NCI-H1105 treated with DMSO at 0.1 percent for 48 hours (cell line): ENCODE data around the gene PTPRM.

Experiments
- DNase-seq: peaks from one replicate; lab custom pipeline; 2025; lab: John Stamatoyannopoulos, UW

The PTPRM gene

DNA sequence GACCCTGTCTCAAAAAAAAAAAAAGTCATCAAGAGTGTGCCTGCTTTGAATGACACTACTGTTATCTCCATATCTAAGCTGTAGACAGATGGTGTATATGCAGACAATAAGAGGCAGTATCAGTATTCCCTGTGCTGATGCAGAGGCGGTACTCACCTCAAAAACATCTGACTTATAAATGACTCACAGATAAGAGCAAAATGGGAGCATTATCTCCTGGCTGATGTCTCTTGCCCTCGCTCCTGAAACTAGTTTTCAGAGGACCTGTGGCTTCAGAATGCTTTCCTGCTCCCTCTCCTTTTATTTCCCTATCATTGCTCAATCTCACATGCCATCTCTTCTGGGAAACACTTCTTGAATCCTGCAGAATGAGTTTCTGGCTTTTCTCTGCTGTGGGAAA is 289.6 kb downstream of the PTPRM start:
- no peak for DNase-seq

DNA sequence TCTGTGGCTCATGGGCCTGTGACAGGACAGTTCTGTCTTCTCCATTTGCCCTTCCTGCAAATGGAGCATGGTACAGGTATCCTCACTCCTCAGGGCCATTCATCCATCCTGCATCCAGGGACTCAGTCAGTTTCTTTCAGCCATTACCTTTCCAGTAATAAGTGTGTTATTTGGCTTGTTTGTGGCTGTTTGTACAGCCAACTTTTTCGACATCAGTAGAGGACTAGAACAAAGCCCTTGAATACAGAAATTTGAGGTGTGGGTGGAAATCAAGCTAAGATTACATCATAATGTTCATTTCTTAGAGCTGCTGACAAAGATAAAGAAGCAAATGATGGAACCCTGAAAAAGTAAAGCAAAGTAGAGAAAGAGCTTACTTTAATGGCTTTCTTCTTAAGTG is 290.4 kb downstream of the PTPRM start:
- DNase-seq: no peak

DNA sequence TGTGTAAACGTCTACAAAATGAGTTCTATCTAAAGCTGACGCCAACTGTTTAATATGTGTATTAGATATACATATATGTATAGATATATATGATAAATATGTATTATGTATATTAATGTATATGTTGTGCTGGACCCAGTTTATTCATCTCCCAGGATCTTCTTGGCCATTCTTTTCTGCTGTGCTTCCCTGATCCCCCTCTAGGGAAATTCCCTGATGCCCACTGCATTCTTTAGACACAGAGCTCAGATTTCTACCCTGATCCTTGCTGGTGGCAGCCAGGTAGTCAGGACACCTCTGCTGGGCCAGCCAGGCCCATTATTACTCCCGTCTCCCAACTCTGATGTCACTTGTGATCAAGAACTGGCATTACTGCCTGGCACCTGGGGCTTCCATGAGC is 292.0 kb downstream of the PTPRM start:
- no peak for DNase-seq

DNA sequence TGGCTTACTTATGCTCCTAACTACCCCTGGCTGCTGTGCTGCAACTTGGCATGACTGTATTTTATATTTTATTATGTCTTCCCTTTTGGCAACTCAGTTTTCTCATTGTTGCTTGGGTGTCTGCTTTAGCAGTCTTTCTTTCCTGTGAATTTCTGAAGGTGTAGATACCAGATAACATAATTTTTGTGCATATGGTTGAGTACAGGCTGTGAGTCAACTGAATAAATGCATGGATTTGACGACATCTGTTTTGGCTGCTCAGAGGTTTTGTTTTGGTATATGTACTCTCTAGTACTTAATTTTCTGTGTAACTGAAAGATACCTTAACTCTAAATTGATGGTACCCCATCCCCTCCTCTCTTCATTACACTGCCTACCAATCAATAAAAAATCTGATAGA is 303.1 kb downstream of the PTPRM start:
- no peak for DNase-seq

DNA sequence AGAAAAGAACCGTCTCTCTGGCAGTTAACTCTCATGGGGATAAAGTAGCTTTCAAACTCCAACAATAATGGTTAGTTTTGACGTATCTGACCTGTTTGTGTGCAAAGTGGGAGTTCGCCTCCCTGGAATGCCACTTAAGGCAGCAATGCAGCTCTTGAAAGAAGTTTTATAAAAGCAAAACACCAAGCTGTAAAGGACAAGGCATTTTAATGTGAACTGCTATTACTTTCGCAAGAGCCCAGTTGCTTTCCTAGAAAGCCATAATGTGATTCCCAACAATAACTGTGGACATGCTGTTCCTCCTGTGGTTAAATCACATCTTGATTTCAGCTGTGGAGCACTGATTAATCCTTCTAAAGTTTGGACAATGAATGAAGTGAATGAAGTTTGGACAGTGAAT is 303.7 kb downstream of the PTPRM start:
- no peak for DNase-seq

DNA sequence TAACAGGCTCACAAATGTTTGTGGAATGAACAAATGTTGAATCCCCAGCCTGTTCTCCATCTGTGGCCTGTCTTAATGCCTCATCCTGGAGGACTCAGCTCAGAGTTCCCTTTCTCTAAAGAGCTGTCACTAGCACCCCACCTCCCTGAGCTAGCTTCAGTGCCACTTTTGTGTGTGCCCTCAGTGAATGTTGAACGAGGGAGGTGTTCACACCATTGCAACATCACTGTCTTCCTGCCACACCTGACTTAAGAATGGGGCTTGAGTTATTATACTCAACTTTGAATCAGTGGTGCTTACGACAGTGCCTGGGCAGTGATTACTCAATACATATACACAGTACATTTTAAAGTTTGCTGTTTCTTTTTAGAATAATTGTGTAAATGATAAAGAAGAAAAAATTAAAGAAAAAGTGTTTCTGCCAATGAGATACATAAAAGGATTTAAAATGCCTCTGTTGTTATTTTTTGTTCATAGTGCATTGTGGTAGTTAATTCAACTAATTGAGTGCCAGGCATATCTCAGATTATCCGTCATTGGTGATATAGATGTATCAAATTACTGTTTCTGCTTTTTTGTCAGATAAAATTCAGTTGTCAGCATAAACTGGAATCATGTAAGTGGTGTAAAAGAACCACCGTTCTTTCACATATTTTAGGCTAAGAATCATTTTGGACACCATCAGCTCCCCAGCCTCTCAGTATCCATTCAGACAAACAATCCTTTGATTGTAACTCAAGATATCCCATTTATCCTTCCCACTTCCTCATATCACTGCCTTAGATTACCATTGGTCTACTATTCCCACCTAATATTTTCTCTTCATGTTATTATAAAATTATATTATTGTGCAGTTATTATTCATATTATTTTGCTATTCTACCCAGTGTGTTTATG is 304.7 kb downstream of the PTPRM start:
- no peak for DNase-seq

DNA sequence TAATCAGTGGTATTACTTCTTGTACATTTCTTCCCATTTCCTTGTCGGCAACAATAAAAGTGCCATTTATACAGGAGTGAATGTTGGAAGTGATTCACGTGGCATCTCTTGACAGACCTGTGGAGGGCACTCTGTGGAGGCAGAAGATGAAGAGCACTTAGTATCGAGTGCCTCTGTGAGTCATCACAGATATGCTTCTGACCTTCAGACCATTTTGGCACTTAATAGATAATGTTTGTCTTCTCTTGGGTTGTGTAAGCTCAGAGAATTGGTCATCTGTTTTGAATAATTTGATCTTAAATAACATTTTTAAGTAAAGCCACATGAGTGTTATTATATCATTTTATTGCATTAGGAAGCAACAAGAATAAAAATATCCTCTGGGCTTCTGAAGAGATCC is 305.5 kb downstream of the PTPRM start:
- DNase-seq: no peak

DNA sequence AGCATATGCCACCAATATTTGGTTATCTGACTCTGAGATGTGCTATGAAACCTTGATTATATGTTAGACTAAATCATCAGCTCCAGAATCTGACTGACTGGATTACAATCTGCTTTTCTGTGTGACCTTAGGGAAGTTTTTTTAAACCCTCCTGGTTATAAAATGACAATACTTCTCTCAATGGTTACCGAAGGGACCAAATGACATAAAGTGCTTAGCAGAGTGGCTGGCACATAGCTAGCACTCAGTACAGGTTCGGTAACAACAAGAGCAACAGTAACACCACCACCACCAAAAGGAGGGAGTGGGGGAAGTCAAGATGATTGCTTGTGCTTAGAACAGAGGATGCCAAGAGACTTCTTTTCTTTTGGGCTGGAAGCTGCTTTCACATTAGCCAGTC is 306.2 kb downstream of the PTPRM start:
- DNase-seq: no peak

DNA sequence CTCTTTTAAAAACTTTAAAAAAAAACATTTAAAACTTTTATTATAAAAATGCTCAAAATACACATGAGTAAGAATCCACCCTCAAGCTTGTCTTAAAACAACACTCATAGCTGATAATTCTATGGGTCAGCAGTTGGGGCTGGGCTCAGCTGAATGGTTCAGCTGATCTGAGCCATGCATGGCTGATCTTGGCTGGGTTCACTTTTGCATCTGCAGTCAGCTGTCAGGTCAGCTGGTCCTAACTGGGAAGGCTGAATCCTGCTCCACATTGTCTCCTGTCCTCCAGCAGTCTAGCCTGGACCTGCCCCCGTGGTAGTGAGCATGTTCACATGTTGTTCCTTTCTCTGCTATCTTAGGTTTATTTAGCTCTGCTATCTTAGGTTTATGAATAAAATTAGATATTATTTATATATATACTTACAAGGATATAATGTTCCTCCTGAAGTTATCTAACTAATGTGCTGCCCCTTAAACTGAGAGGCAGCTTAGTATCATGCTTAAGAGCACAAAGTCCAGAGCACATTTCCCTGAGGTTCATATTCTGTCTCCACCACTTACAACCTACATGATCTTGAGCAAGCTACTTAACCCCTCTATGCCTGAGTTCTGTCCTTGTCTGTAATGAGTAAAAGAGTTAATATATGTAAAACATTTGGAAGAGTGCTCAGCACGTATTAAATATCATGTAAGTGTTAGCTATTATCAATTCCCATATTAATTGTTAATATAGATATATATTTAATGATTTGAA is 309.4 kb downstream of the PTPRM start:
- no peak for DNase-seq

DNA sequence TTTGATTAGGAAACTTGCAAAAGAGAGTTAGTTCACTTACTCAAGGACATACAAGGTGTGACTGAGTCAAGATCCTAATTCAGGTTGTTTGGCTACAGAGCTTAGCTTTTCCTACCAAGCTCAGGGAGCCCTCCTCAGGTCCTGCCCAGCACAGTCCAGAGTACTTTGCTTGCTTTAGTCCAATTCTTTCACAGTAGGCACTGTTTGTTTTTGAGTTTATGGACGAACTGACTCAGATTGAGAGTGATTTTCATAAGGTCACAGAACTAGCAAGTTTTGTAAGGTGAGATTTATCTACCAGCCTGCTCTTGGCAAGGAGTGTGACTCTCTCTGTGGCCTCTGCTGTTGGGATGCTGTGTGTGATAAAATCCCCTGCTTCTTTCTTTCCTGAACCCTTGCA is 310.5 kb downstream of the PTPRM start:
- no peak for DNase-seq

DNA sequence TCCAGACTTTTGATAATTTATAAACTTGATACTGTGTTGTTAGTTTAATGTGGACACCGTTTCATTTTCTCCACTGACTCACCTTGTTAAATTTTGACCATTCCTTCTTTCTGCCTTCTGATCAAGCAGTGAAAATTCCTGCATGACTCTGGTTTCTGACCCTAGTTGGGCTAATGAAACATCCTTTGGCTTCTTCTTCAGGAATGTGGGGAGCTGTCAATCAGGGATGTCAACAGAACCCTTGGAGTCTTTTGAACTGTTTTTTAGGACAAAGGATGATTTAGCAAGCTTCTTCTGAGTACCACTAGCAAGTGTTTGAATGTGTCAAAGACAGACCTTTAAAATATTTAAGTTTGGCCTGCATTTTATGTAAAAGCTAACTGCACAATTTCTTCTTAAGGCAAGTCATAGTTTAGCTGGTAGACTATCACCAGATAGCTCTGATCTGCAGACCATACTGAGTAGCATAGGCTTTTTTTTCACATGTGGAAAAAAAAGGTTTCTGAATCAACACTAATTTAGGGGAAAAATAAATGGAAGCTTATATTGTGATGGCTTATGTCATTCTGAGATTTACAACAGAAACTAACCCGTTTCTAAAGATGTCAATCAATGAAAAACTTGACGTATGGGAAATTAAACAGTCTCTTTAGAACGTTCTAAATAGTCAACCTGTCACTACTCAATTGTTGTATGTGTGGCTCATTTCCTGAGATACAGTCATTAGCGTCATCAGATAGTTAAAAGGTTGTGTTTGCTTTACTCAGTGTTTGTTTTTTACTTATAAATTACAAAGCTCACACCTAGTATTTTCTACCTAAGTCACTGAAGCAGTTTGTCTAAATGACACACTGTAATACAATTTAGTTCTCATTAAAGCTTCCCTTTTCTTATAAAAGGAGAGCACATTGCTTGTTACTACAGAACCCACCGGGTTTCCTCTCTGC is 311.4 kb downstream of the PTPRM start:
- no peak for DNase-seq

DNA sequence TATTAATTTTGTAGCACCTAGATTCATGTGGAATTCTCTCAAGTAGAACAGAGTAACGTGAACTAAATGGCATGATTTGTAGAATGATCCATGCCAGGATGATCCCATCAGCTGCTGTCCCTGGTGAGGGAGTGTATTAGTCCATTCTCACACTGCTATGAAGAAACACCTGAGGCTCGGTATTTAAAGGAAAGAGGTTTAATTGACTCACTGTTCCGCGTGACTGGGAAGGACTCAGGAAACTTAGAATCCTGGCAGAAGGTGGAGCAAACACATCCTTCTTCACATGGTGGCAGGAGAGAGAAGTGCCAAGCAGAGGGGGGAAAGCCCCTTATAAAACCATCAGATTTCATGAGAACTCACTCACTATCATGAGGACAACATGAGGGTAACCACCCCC is 312.6 kb downstream of the PTPRM start:
- DNase-seq: no peak

DNA sequence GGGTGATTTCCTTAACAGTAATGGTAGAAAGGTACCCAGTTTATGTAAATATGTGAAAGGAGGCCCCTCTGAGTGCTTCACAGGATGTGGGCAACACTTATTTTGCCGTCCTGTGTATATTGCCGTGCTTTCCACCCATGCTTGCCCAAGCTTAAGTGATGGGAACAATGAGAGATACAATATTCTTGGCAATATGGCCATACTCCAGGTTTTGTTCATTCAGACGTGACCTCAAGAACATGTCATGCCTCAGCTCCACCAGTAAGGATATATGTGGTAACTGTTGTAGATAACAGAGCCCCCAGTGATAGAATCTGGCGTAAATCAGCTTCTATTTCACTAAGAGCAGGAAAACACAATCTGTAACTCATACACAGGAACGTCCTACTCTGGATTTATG is 318.7 kb downstream of the PTPRM start:
- DNase-seq: no peak

DNA sequence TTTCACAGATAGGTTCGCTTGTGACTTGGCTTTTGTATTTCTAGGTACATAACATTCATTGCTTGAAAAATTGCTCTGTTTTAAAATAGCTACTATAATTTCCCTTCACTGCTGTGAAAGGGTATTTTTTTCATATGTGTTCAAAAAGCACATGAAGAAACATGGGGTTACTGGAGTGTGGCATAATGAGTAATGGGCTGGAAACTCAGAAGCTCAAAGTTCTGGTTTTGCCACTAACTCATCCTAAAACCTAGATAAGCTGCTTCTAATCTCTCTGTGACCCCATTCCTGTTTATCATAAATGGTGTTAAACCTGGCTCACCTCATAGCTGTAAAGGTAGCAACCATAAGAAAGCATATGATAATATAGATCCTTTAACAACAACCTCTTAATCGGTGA is 319.3 kb downstream of the PTPRM start:
- DNase-seq: no peak

DNA sequence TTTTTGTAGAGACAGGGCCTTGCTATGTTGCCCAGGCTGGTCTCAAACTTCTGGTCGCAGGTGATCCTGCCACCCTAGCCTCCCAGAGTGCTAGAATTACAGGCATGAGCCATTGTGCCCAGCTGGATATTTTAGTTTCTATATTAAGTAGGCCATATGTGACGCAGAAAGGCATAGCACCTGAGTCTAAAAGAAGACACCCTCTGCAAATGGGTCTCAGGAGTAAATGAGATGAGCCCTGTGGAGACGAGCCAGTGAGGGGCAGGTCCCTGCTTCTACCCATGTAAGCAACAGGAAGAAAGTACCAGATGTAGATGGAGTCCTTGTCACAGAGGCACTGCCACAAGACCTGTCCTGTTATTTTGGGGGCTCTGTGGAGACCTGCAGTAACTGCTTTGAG is 322.4 kb downstream of the PTPRM start:
- DNase-seq: no peak

DNA sequence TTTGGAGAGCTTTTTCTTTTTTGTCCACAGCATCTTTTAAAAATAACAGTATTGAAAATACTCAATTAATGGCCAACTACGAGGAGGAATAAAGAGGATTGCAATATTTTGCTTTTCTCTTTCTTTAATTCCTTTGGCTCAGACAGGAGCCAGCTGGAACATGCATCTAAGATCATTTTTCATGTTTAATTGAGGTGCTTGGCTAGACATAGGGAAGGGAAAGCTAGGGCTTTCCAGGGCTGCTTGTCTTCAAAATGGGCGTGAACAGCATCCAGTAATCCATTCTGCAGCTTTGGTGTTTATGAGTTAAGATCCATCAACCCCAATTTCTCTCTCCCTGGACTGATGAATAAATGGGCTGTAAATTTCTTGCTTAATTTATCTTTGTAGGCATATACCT is 323.0 kb downstream of the PTPRM start:
- no peak for DNase-seq

DNA sequence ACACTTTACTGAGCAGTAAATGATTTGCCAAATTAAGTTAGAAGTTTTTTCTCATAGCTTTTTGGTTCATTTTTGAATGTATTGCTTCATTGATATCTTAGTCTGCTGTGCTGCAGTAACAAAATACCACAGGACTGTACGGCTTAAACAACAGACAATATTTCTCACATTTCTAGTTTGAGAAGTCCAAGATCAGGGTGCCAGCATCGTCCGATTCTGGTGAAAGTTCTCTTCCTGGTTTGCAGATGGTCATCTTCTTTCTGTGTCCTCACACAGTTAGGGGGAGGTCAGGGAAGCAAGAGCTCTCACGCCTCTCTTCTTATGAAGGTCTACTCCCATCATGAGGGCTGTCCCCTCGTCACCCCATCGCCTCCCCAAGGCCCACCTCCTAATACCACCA is 325.4 kb downstream of the PTPRM start:
- no peak for DNase-seq

DNA sequence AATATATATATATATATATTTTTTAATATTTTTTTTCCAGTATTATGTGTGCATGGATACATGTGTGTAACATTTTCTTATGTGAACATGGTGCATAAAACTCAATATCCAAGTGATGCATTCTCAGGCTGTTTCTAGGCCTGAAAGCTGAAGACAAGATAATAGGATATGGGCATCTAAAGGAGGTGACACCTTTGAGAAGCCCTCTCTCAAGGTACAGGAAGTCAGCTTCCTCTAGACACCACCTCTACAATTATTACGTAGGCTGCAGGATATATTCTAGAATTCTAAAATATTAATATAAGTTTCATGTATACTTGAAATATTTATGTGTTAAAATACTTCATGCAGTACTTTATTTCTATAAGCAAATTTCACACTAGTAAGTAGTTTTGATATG is 327.5 kb downstream of the PTPRM start:
- no peak for DNase-seq

DNA sequence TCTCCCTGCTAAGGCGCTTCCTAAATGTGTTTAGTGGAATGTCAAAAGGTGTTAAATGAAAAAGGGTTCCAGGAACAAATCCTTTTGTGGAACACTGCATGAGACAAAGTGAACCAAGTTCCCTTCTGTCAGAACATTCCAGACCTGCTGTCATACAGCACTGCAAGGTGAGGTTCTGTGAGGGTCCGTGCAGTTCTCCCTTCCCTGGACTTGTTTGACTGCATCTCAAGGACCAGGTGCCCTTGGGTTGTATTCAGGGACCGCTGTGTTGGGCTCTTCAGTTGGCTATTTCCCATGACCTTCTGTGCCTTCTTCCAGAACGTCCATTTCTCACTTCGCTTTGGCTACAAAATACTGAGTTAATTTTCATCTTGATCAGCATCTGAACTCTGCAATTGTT is 328.2 kb downstream of the PTPRM start:
- DNase-seq: no peak

DNA sequence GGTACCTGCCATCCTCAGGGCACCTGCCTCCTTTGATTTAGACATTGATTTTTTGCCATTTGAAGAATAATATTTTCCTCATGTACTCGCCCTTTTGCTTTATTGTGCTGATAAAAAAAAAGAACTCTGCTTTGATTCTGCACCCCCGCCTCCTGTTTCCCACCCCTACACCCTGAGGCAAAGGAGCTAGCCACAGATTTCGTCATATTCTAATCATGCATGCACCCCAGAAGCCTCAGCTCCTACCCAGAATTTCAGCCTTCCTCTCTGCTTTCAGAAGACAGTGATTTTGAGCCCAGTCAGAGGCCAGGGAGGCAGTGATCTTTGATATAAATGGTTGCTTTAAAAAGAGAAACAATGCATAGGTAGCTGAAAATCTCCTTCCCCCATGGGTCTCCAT is 329.0 kb downstream of the PTPRM start:
- no peak for DNase-seq

DNA sequence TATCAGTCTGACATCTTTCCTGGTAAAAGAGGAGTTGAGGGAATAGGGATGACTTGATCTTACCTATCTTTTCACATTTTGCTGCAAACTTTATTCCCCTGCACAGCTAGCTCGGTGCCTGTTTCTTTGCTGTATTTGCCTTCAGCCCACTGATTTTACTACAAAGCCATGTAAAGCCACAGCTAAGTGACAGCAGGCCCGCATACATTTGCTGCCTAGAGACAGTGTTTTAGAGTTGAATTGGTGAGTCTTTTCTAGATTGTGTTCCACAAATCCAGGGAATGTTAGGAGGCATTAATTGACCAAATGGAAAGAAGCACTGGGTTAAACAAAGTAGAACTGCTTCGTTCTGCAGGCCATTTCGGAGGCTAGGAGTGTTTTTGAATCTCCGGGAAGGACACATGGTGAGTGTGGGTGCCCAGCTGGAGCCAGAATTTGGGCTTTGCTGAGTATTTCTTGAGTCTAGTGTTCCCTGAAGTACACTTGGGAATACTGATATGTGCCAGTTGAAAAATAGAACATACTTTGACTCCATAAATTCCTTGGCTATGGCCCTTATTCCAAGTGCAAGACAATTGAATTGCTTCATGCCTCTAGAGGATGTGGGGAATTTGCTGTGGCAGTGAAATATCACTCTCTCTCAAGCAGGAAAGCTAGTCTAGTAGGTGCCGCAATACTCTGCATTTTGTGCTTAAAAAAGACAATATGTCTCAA is 329.8 kb downstream of the PTPRM start:
- no peak for DNase-seq

DNA sequence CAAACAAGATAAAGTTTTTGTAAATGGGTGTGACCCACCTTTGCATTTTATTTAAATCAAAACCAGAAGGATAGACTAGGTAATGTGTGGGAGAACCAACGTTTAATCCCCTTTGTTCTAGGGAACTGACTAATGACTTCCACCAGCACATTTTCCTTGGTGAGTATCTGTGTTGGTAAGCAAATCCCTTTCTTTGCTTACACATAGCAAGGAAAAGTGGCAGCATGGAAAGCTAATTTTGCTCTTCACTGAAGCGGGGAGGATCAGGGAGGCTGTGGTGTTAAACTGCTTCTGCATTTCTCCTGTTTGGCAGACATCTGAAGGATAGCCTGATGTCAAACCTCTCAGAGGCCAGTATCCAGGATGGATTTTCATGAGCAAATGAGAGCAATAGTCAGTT is 331.1 kb downstream of the PTPRM start:
- DNase-seq: no peak
